OCI-LY7 (cell line): ENCODE measurements around the gene DCST2. TPM values are rescaled to one million over a fixed set of nuclear protein-coding genes. Genes with fewer than 3 reads are reported as not detected.

ENCODE experiments used
- BruUV-seq: library from RNA; stranded (reverse); fragments of 400-500 nt; replicated peaks from 2 replicates; lab custom pipeline; 2021; lab: Mats Ljungman, UMichigan
- CTCF ChIA-PET: fragments of 300-600 bp; sonication (Branson Sonifier 250); formaldehyde crosslinking; loops from one replicate; lab custom pipeline; 2022; ENCODE audit warnings: antibody characterized with exemption; ENCODE audit not compliant: unreplicated experiment; lab: Charles Lee
- POLR2A ChIA-PET: fragments of 300-600 bp; sonication (Branson Sonifier 250); formaldehyde crosslinking; loops from one replicate; lab custom pipeline; 2022; ENCODE audit warnings: antibody characterized with exemption; lab: Charles Lee
- DNase-seq: peaks from one replicate; pipeline ENCODE4 v3.0.0-alpha.2; 2015; ENCODE audit warnings: low spot score
- H2AFZ ChIP-seq: fragments of 200-600 bp; sonication (generic), shearing (Covaris generic); 2 replicates; pipeline ENCODE4 v1.6.1; 2014; ENCODE audit warnings: mild to moderate bottlenecking, antibody characterized with exemption, low read length, moderate library complexity
- H3K27ac ChIP-seq: fragments of 200-600 bp; sonication (generic); 2 replicates; pipeline ENCODE4 v1.5.1; 2014; ENCODE audit warnings: mixed run types, low read depth, mild to moderate bottlenecking, moderate library complexity, low read length, inconsistent platforms; ENCODE audit not compliant: poor library complexity, severe bottlenecking
- H3K36me3 ChIP-seq: fragments of 200-600 bp; sonication (generic); 2 replicates; pipeline ENCODE4 v1.6.1; 2014; ENCODE audit warnings: mild to moderate bottlenecking, antibody characterized with exemption, low read length, moderate library complexity, mixed read lengths; ENCODE audit not compliant: insufficient read depth
- H3K4me1 ChIP-seq: fragments of 200-600 bp; sonication (generic); 2 replicates; pipeline ENCODE4 v1.5.1; 2014; ENCODE audit warnings: mild to moderate bottlenecking, low read length; ENCODE audit not compliant: insufficient read depth, poor library complexity, severe bottlenecking
- H3K4me2 ChIP-seq: fragments of 200-600 bp; sonication (generic); 2 replicates; pipeline ENCODE4 v1.6.1; 2014; ENCODE audit warnings: mild to moderate bottlenecking, low read length
- H3K4me3 ChIP-seq: fragments of 200-600 bp; sonication (generic); 2 replicates; pipeline ENCODE4 v1.5.1; 2014; ENCODE audit warnings: mild to moderate bottlenecking, low read depth, low read length; ENCODE audit not compliant: poor library complexity, severe bottlenecking
- H3K79me2 ChIP-seq: fragments of 200-600 bp; sonication (generic); 2 replicates; pipeline ENCODE4 v1.6.1; 2016; ENCODE audit warnings: low read depth, mild to moderate bottlenecking, low read length, moderate library complexity, mixed read lengths; ENCODE audit not compliant: insufficient read depth
- H3K9me2 ChIP-seq: fragments of 200-600 bp; sonication (generic); 2 replicates; pipeline ENCODE4 v1.6.1; 2016; ENCODE audit warnings: mild to moderate bottlenecking, low read length, mixed read lengths; ENCODE audit not compliant: insufficient read depth
- H3K9me3 ChIP-seq: fragments of 200-600 bp; sonication (generic); 2 replicates; pipeline ENCODE4 v1.6.1; 2014; ENCODE audit warnings: mild to moderate bottlenecking, mixed run types, low read length, mixed read lengths
- H4K20me1 ChIP-seq: fragments of 200-600 bp; sonication (generic); 2 replicates; pipeline ENCODE4 v1.6.1; 2014; ENCODE audit warnings: mild to moderate bottlenecking, antibody characterized with exemption, low read length, moderate library complexity, mixed read lengths; ENCODE audit not compliant: insufficient read depth
- EZH2phosphoT487 ChIP-seq: fragments of 200-600 bp; sonication (generic); IDR thresholded peaks from 2 replicates; pipeline ENCODE4 v1.6.1; 2018; ENCODE audit warnings: low read depth, borderline replicate concordance, mild to moderate bottlenecking, mixed run types, antibody characterized with exemption, low read length, moderate library complexity, mixed read lengths
- intact Hi-C: fragments of 100-400 bp; cut with micrococcal nuclease; formaldehyde crosslinking; loops from one replicate; pipeline ENCODE4 v1.10.0; 2022; ENCODE audit not compliant: unreplicated experiment
- total RNA-seq, 2 experiments: library from RNA; depleted of rRNA in 1 of 2; stranded (reverse); fragments of >200 nt in 1 of 2; shearing (Covaris generic) in 1 of 2; gene quantifications; 2 replicates each; pipeline ENCODE4 v1.2.3, GENCODE V29; 2014 to 2022
- TF ChIP-seq, protein P1 (sequence below): fragments of 200-600 bp; sonication (generic); conservative IDR thresholded peaks from 2 replicates; pipeline ENCODE4 v1.5.1; 2014; ENCODE audit warnings: mild to moderate bottlenecking, antibody characterized with exemption, low read length, moderate library complexity, mixed read lengths

Gene DCST2
- total RNA-seq, 2 experiments from 2014 or later: 0.85 to 2.0 TPM

DNA sequence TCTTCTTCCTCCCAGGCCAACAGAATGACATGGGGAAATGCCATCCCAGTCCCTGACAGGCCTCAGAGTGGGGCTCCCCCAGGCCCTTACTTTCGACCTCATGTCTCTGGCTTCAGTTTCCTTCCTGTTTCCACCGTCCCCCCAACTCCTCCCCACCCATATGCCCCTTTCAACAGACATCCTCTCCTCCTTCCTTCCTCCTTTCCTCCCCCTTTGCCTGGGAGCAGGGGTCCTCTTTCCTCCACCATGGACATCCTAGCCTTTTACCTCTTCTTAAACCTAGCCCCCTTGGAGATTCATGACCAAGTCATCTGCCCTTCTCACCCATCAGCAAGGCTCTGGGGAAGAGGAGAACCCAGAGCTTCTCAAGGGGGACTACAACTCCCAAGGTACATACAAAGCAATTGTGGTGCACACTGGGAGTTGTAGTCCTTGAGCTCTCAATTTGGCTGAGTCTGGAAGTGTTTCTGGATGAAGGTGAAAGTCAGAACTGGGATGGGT is 26.9 kb downstream of the DCST2 start:
- CTCF ChIA-PET: interaction anchor here (1.1 kb wide), 1 partner anchor 168 kb away, joined by 3 read pairs; no protein-coding TSS in a partner anchor
- Histone ChIP-seq H4K20me1 (no peaks in the 10 kb centered on the region), H3K79me2 (peaks cover 10% of the 10 kb centered on the region; the same call in 1 of the 2 replicates), H3K36me3 (no peaks in the 10 kb centered on the region), H3K27ac (peak overlapping the region; percentile 77), H3K4me2 (peak overlapping the region; percentile 93), H3K4me1 (peaks cover 61% of the 10 kb centered on the region), H2AFZ (no peak overlapping the region), H3K9me3 (no peaks in the 10 kb centered on the region), H3K9me2 (no peaks in the 10 kb centered on the region), H3K4me3 (peak overlapping the region; percentile 12)
- BruUV-seq: no TSS peak
- intact Hi-C loops: no loop called here
- POLR2A ChIA-PET: no interaction called here
- DNase-seq: peak; percentile 71
- TF ChIP-seq, protein P1, sequence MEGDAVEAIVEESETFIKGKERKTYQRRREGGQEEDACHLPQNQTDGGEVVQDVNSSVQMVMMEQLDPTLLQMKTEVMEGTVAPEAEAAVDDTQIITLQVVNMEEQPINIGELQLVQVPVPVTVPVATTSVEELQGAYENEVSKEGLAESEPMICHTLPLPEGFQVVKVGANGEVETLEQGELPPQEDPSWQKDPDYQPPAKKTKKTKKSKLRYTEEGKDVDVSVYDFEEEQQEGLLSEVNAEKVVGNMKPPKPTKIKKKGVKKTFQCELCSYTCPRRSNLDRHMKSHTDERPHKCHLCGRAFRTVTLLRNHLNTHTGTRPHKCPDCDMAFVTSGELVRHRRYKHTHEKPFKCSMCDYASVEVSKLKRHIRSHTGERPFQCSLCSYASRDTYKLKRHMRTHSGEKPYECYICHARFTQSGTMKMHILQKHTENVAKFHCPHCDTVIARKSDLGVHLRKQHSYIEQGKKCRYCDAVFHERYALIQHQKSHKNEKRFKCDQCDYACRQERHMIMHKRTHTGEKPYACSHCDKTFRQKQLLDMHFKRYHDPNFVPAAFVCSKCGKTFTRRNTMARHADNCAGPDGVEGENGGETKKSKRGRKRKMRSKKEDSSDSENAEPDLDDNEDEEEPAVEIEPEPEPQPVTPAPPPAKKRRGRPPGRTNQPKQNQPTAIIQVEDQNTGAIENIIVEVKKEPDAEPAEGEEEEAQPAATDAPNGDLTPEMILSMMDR: no peak
- TF ChIP-seq EZH2phosphoT487: no peak

GRCh38 chr1:155005076-155006011 is 28.2 kb downstream of the DCST2 start:
- intact Hi-C loops: no loop called here
- H3K4me1 ChIP-seq: peaks cover 64% of the 10 kb centered on the region
- ChIA-PET CTCF (interaction anchor here (0.7 kb wide), 1 partner anchor 1144 kb away, joined by 5 read pairs; no protein-coding TSS in a partner anchor), POLR2A (interaction anchor here (0.7 to 2.0 kb wide), 4 partner anchors 11 to 866 kb away, joined by 3 to 10 read pairs (median 4); no protein-coding TSS in a partner anchor)
- peak overlapping the region; percentile 93 for H3K4me2 ChIP-seq
- H3K9me2 ChIP-seq: no peaks in the 10 kb centered on the region
- H3K4me3 ChIP-seq: peak overlapping the region; percentile 87
- peaks cover 10% of the 10 kb centered on the region; the same call in 1 of the 2 replicates for H3K79me2 ChIP-seq
- BruUV-seq: no TSS peak
- no peak overlapping the region for H2AFZ ChIP-seq
- peak; percentile 57 for DNase-seq
- peak overlapping the region; percentile 77 for H3K27ac ChIP-seq
- no peaks in the 10 kb centered on the region for H3K9me3 ChIP-seq
- no peaks in the 10 kb centered on the region for H4K20me1 ChIP-seq
- TF ChIP-seq, protein P1: no peak
- no peak for TF ChIP-seq EZH2phosphoT487
- no peaks in the 10 kb centered on the region for H3K36me3 ChIP-seq
